ENCODE measurements around the gene SERPINF2. TPM values are rescaled to one million over a fixed set of nuclear protein-coding genes. Genes with fewer than 3 reads are reported as not detected.

Gene SERPINF2
- total and polyA plus RNA-seq, 2 donors from 2014 or later = 30.6 to 209 TPM

- TF ChIP-seq CTCF (IDR thresholded peaks at IDR 0.05; ENCODE audit: borderline replicate concordance, extremely low read depth, insufficient read depth) = no peak
- H3K4me1 ChIP-seq (ENCODE audit: control insufficient read depth in 2 of 3, insufficient read depth in 2 of 3, low read depth in 1 of 3, low read length in 3 of 3) = peaks cover 0 to 26% (median 0%) of the 10 kb centered on the region in 3 donors
- H3K27ac ChIP-seq (ENCODE audit: low read depth in 2 of 2, low read length in 2 of 2) = peak overlapping the region in 1 of 2 donors; percentile 84
- peaks cover 0 to 3% (median 3%) of the 10 kb centered on the region in 3 donors for H3K36me3 ChIP-seq (ENCODE audit: control insufficient read depth in 2 of 3, insufficient read depth in 3 of 3, low read length in 3 of 3)
- intact Hi-C loops (cut with DNase I) = loop anchor here (10.0 kb wide), 1 partner anchor 45 kb away; no protein-coding TSS in a partner anchor
- H3K9ac ChIP-seq (ENCODE audit: low read length in 3 of 3) = no peak overlapping the region
- H3K9me3 ChIP-seq (ENCODE audit: control insufficient read depth in 2 of 3, insufficient read depth in 1 of 3, low read length in 3 of 3) = no peaks in the 10 kb centered on the region
- no peak overlapping the region for H3K4me3 ChIP-seq (ENCODE audit: low read length in 3 of 3)
- DNase-seq (no peak), FAIRE-seq (no peak)
- no peaks in the 10 kb centered on the region for H3K27me3 ChIP-seq (ENCODE audit: control insufficient read depth, insufficient read depth, low read length)
These were observed 12.7 kb upstream of the SERPINF2 start for GRCh38 chr17:1729966-1730325.

DNA sequence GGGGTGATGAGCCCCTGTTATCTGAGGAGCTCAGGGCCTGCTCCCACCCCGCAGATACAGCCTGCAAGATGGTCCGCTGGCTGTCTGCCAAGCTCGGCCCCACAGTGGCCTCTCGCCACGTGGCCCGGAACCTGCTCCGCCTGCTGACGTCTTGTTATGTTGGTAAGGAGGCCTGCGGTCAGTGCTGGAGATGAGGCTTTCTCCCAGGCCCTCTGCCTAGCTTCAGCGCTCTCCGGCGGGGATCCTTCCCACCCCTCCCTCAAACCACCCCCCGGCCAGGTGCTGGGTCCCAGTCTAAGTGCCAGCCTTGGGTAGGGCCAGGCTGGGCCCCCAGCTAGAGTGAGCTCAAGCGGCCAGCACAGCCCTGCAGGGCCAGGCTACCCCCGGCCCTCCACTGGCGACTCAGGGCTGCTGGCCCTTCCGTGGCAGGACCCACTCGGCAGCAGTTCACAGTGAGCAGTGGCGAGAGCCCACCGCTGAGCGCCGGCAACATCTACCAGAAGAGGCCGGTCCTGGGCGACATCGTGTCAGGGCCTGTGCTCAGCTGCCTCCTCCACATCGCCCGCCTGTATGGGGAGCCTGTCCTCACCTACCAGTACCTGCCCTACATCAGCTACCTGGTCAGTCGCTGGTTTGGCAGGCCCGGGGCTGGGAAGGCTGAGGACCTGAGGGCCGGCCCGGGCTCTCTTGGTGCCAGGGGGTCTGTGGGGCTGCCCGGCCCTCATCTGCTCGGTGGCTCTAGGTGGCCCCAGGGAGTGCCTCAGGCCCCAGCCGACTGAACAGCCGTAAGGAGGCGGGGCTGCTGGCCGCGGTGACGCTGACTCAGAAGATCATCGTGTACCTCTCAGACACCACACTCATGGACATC is 12.1 kb upstream of the SERPINF2 start:
- intact Hi-C loops (cut with DNase I) = no loop called here
- H3K36me3 ChIP-seq (ENCODE audit: control insufficient read depth in 2 of 3, insufficient read depth in 3 of 3, low read length in 3 of 3) = peaks cover 0 to 3% (median 3%) of the 10 kb centered on the region in 3 donors
- peaks cover 0 to 22% (median 0%) of the 10 kb centered on the region in 3 donors for H3K4me1 ChIP-seq (ENCODE audit: control insufficient read depth in 2 of 3, insufficient read depth in 2 of 3, low read depth in 1 of 3, low read length in 3 of 3)
- TF ChIP-seq CTCF (IDR thresholded peaks at IDR 0.05; ENCODE audit: borderline replicate concordance, extremely low read depth, insufficient read depth) = no peak
- H3K4me3 ChIP-seq (ENCODE audit: low read length in 3 of 3) = no peak overlapping the region
- no peak overlapping the region for H3K9ac ChIP-seq (ENCODE audit: low read length in 3 of 3)
- FAIRE-seq (no peak), DNase-seq (peak in 4 of 5 donors; percentile 66 to 94 (median 82))
- H3K27ac ChIP-seq (ENCODE audit: low read depth in 2 of 2, low read length in 2 of 2) = peak overlapping the region; percentile 80 to 84
- no peaks in the 10 kb centered on the region for H3K9me3 ChIP-seq (ENCODE audit: control insufficient read depth in 2 of 3, insufficient read depth in 1 of 3, low read length in 3 of 3)
- no peaks in the 10 kb centered on the region for H3K27me3 ChIP-seq (ENCODE audit: control insufficient read depth, insufficient read depth, low read length)

- DNase-seq = no peak
- Histone ChIP-seq H3K36me3 (ENCODE audit: control insufficient read depth in 2 of 3, insufficient read depth in 3 of 3, low read length in 3 of 3) (peaks cover 0 to 3% (median 3%) of the 10 kb centered on the region in 3 donors), H3K9me3 (ENCODE audit: control insufficient read depth in 2 of 3, insufficient read depth in 1 of 3, low read length in 3 of 3) (no peaks in the 10 kb centered on the region), H3K27me3 (ENCODE audit: control insufficient read depth, insufficient read depth, low read length) (no peaks in the 10 kb centered on the region), H3K27ac (ENCODE audit: low read depth in 2 of 2, low read length in 2 of 2) (peak overlapping the region in 1 of 2 donors; percentile 17), H3K9ac (ENCODE audit: low read length in 3 of 3) (no peak overlapping the region), H3K4me1 (ENCODE audit: control insufficient read depth in 2 of 3, insufficient read depth in 2 of 3, low read depth in 1 of 3, low read length in 3 of 3) (peaks cover 0 to 24% (median 0%) of the 10 kb centered on the region in 3 donors), H3K4me3 (ENCODE audit: low read length in 3 of 3) (no peak overlapping the region)
- no peak for TF ChIP-seq CTCF (IDR thresholded peaks at IDR 0.05; ENCODE audit: borderline replicate concordance, extremely low read depth, insufficient read depth)
- no peak for FAIRE-seq
- intact Hi-C loops (cut with DNase I) = no loop called here
These were observed 11.5 kb upstream of the SERPINF2 start for GRCh38 chr17:1731194-1731506.

Data from kidney (tissue), 14 donors.